H1 (cell line): ENCODE measurements around the gene RSAD1. TPM values are rescaled to one million over a fixed set of nuclear protein-coding genes. Genes with fewer than 3 reads are reported as not detected.

Experiments used
- CTCF ChIA-PET: fragments of 300-600 bp; sonication (Branson Sonifier 250); formaldehyde crosslinking; loops from one replicate; lab custom pipeline; 2021; ENCODE audit not compliant: partially characterized antibody; lab: Charles Lee
- POLR2A ChIA-PET: fragments of 300-600 bp; sonication (Branson Sonifier 250); formaldehyde crosslinking; loops from one replicate; lab custom pipeline; 2021; ENCODE audit warnings: inconsistent platforms; ENCODE audit not compliant: partially characterized antibody; lab: Charles Lee
- DNase-seq, 2 experiments: peaks; one replicate each; pipeline versions ENCODE4 v3.0.0 to v3.0.0-alpha.2; 2010 to 2022; ENCODE audit warnings: low spot score in 2 of 2, low read depth in 1 of 2, mixed read lengths in 1 of 2
- FAIRE-seq: peaks from 2 replicates; lab custom pipeline; 2011; peaks lifted over from hg19 to GRCh38; lab: Jason Lieb, UNC
- H2AFZ ChIP-seq: 2 replicates; pipeline ENCODE4 v1.8.1; 2012; ENCODE audit warnings: low read length, inconsistent platforms
- H2AK5ac ChIP-seq: 2 replicates; pipeline ENCODE4 v1.6.1; 2013; ENCODE audit warnings: low read depth, low read length
- H2BK120ac ChIP-seq: replicated peaks from 2 replicates; pipeline ENCODE3; 2013; ENCODE audit warnings: low read depth, low read length, inconsistent platforms
- H2BK12ac ChIP-seq: 2 replicates; pipeline ENCODE4 v1.6.1; 2013; ENCODE audit warnings: low read depth, low read length
- H2BK15ac ChIP-seq: 2 replicates; pipeline ENCODE4 v1.6.1; 2013; ENCODE audit warnings: low read length
- H2BK20ac ChIP-seq: 2 replicates; pipeline ENCODE4 v1.6.1; 2013; ENCODE audit warnings: low read length
- H2BK5ac ChIP-seq: 2 replicates; pipeline ENCODE4 v1.6.1; 2013; ENCODE audit warnings: low read depth, low read length
- H3K14ac ChIP-seq: 2 replicates; pipeline ENCODE4 v1.6.1; 2013; ENCODE audit warnings: inconsistent platforms; ENCODE audit not compliant: insufficient read length
- H3K18ac ChIP-seq: 2 replicates; pipeline ENCODE4 v1.6.1; 2013; ENCODE audit warnings: low read length; ENCODE audit errors: extremely low read depth
- H3K23ac ChIP-seq: 2 replicates; pipeline ENCODE4 v1.6.1; 2013; ENCODE audit warnings: inconsistent platforms; ENCODE audit not compliant: insufficient read length
- H3K23me2 ChIP-seq: 2 replicates; pipeline ENCODE4 v1.6.1; 2013; ENCODE audit warnings: low read depth, low read length
- H3K27ac ChIP-seq: 2 replicates; pipeline ENCODE4 v1.6.1; 2011; ENCODE audit warnings: low read depth, low read length, inconsistent platforms
- H3K27me3 ChIP-seq, 4 experiments: replicated peaks in 1 of 4; 1 replicate in 1 of 4; 2 replicates in 3 of 4; pipeline versions ENCODE4 v1.6.1 to v1.8.1; 2011 to 2013; ENCODE audit warnings: low read length in 3 of 4, mild to moderate bottlenecking in 3 of 4, inconsistent platforms in 2 of 4, mixed read lengths in 2 of 4, moderate library complexity in 1 of 4; ENCODE audit not compliant: control insufficient read depth in 3 of 4, insufficient read depth in 3 of 4; ENCODE audit errors: extremely low read depth in 1 of 4
- H3K36me3 ChIP-seq, 4 experiments: 2 replicates each; pipeline versions ENCODE4 v1.6.1 to v1.8.1; 2011 to 2013; ENCODE audit warnings: mild to moderate bottlenecking in 4 of 4, low read length in 3 of 4, moderate library complexity in 2 of 4, control low read depth in 1 of 4, inconsistent platforms in 1 of 4; ENCODE audit not compliant: insufficient read depth in 4 of 4, control insufficient read depth in 2 of 4
- H3K4ac ChIP-seq: replicated peaks from 2 replicates; pipeline ENCODE3; 2013; ENCODE audit warnings: low read length, low read depth, mixed read lengths, inconsistent platforms; ENCODE audit not compliant: insufficient read length
- H3K4me1 ChIP-seq, 4 experiments: replicated peaks in 1 of 4; 1 replicate in 1 of 4; 2 replicates in 3 of 4; pipeline versions ENCODE4 v1.6.1 to v1.8.1; 2011 to 2013; ENCODE audit warnings: low read length in 3 of 4, inconsistent platforms in 2 of 4, mixed read lengths in 1 of 4; ENCODE audit not compliant: insufficient read depth in 4 of 4, control insufficient read depth in 3 of 4
- H3K4me2 ChIP-seq, 2 experiments: 2 replicates each; pipeline versions ENCODE4 v1.6.1 to v1.8.1; 2011 to 2013; ENCODE audit warnings: low read depth in 2 of 2, low read length in 2 of 2, control low read depth in 1 of 2, inconsistent platforms in 1 of 2, mild to moderate bottlenecking in 1 of 2; ENCODE audit not compliant: insufficient read depth in 1 of 2
- H3K4me3 ChIP-seq, 4 experiments: fragments of 200-600, 300-600 bp in 1 of 4; sonication (generic), shearing (Covaris generic), sonication (Bioruptor Twin) in 1 of 4; 2 replicates each; pipeline versions ENCODE4 v1.5.1 to v1.8.1; 2011 to 2016; ENCODE audit warnings: low read length in 4 of 4, low read depth in 3 of 4, control low read depth in 2 of 4, inconsistent platforms in 2 of 4, mild to moderate bottlenecking in 2 of 4, mixed read lengths in 1 of 4, moderate library complexity in 1 of 4; ENCODE audit not compliant: insufficient read depth in 2 of 4; ENCODE audit errors: extremely low read depth in 1 of 4
- H3K56ac ChIP-seq: replicated peaks from 2 replicates; pipeline ENCODE3; 2013; ENCODE audit warnings: low read depth, mild to moderate bottlenecking, mixed read lengths, low read length, inconsistent platforms; ENCODE audit not compliant: insufficient read length
- H3K79me1 ChIP-seq: 2 replicates; pipeline ENCODE4 v1.6.1; 2013; ENCODE audit warnings: low read depth, low read length, control low read depth
- H3K79me2 ChIP-seq, 2 experiments: 2 replicates each; pipeline versions ENCODE4 v1.6.1 to v1.8.1; 2012 to 2013; ENCODE audit warnings: low read length in 2 of 2, mild to moderate bottlenecking in 2 of 2, inconsistent platforms in 1 of 2; ENCODE audit not compliant: insufficient read depth in 2 of 2, control insufficient read depth in 1 of 2
- H3K9ac ChIP-seq, 4 experiments: replicated peaks in 1 of 4; 1 replicate in 1 of 4; 2 replicates in 3 of 4; pipeline versions ENCODE4 v1.6.1 to v1.8.1; 2011 to 2013; ENCODE audit warnings: low read depth in 3 of 4, low read length in 3 of 4, control low read depth in 2 of 4, mild to moderate bottlenecking in 2 of 4, moderate library complexity in 2 of 4, inconsistent platforms in 1 of 4; ENCODE audit errors: extremely low read depth in 1 of 4
- H3K9me3 ChIP-seq, 2 experiments: 2 replicates each; pipeline versions ENCODE4 v1.6.1 to v1.8.1; 2012 to 2013; ENCODE audit warnings: mild to moderate bottlenecking in 2 of 2, moderate library complexity in 2 of 2, control low read depth in 1 of 2, inconsistent platforms in 1 of 2, low read depth in 1 of 2, low read length in 1 of 2, mixed read lengths in 1 of 2; ENCODE audit not compliant: insufficient read depth in 2 of 2
- H4K20me1 ChIP-seq, 2 experiments: replicated peaks in 1 of 2; 2 replicates each; pipeline versions ENCODE3 to v1.8.1; 2011 to 2013; ENCODE audit warnings: inconsistent platforms in 2 of 2, low read length in 2 of 2, mild to moderate bottlenecking in 1 of 2; ENCODE audit not compliant: insufficient read depth in 2 of 2, control insufficient read depth in 1 of 2
- H4K5ac ChIP-seq: 2 replicates; pipeline ENCODE4 v1.6.1; 2013; ENCODE audit warnings: low read length, low read depth, mixed read lengths, inconsistent platforms; ENCODE audit not compliant: insufficient read length
- H4K8ac ChIP-seq: 2 replicates; pipeline ENCODE4 v1.8.0; 2013; ENCODE audit warnings: mild to moderate bottlenecking, moderate library complexity, low read length, inconsistent platforms; ENCODE audit not compliant: insufficient read depth; ENCODE audit errors: extremely low read depth
- H4K91ac ChIP-seq: replicated peaks from 2 replicates; pipeline ENCODE3; 2013; ENCODE audit warnings: low read length, mixed read lengths, inconsistent platforms; ENCODE audit not compliant: insufficient read length
- BACH1 ChIP-seq: IDR thresholded peaks from 2 replicates; pipeline ENCODE4 v1.6.1; 2012; ENCODE audit warnings: low read length, improper control_type of control experiment
- CBX5 ChIP-seq: fragments of 300-800, 300-1000 bp; sonication (generic); IDR thresholded peaks from 2 replicates; pipeline ENCODE4 v1.7.1; 2016; ENCODE audit warnings: antibody characterized with exemption, low read length, low read depth
- PHF8 ChIP-seq: fragments of 200-600 bp; sonication (generic); conservative IDR thresholded peaks from 2 replicates; pipeline ENCODE4 v1.7.1; 2012; ENCODE audit warnings: low read depth, mild to moderate bottlenecking, inconsistent platforms, low read length, moderate library complexity
- ZNF274 ChIP-seq: IDR thresholded peaks from 2 replicates; pipeline ENCODE4 v1.7.0; 2012; ENCODE audit warnings: low read length, borderline replicate concordance; ENCODE audit errors: extremely low read depth
- WGBS, 2 experiments: shearing (Covaris generic) in 1 of 2; methylation state at CpG; one replicate each; pipeline versions ENCODE4 v1.1.6 to v1.1.7; 2013 to 2015; ENCODE audit warnings: low lambda C conversion rate in 2 of 2, mixed read lengths in 2 of 2, inconsistent platforms in 1 of 2, low coverage in 1 of 2, missing lambda C conversion rate in 1 of 2; ENCODE audit not compliant: insufficient replicate concordance in 2 of 2, insufficient coverage in 1 of 2, insufficient read length in 1 of 2; ENCODE audit errors: extremely low coverage in 1 of 2, missing lambda C conversion rate in 1 of 2; 5-methylcytosine and 5-hydroxymethylcytosine counted together
- polyA plus RNA-seq, 7 experiments: library from polyadenylated mRNA; depleted of rRNA in 3 of 7; stranded (reverse) in 5 of 7; unstranded in 2 of 7; fragments of >200 nt in 5 of 7; fragments of 200-250 nt in 2 of 7; gene quantifications; 1 replicate in 5 of 7; 2 replicates in 1 of 7; 4 replicates in 1 of 7; pipeline versions ENCODE4 v1.2.1 to v1.2.3, GENCODE V29; 2011 to 2013; ENCODE audit warnings: missing spikeins in 2 of 7, mixed read lengths in 2 of 7
- total RNA-seq: library from RNA; stranded (reverse); fragmentation: NEBNext Ultra II Directional; extraction: Animal tissue kit (Norgen Biotek cat#: 25700); gene quantifications from 2 replicates; pipeline ENCODE4 v1.2.1, GENCODE V29; 2021

Gene RSAD1
- total and polyA plus RNA-seq, 2 of the 8 experiments (the other 6 are each of a cell fraction or from before 2014, with no cell fraction given) = 17.9 to 33.5 TPM

DNA sequence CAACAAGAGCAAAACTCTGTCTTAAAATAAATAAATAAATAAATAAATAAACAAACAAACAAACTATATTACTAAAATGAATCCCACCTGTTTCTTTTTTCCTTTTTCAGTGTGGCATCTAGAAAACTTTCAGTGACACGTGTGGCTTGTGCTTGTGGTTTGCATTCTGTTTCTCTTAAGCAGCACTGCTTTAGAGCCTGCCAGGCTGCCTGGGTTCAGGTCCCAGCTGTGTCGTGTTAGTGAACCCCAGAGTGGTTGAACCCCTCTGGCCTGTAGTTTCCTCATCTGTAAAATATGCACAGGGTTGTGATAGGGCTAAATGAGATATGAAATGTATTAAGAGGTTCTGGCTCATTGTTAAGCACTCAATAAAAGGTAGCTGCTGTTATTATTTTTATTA, 41.8 kb downstream of the RSAD1 start:
- DNase-seq (no peak), FAIRE-seq (no peak)
- no peaks in the 10 kb centered on the region for H3K36me3 ChIP-seq
- H2AFZ ChIP-seq = no peak overlapping the region
- no peak overlapping the region for H3K4me2 ChIP-seq
- WGBS, 2 experiments = 85% methylated on average over 2 of the region's 2 CpGs; no CpG with 5 or more reads in 1 of the 2 experiments
- H3K14ac ChIP-seq = no peak overlapping the region
- no peaks in the 10 kb centered on the region for H3K79me1 ChIP-seq
- H3K4ac ChIP-seq = no peak overlapping the region
- no peak overlapping the region for H3K4me3 ChIP-seq
- H3K79me2 ChIP-seq = no peaks in the 10 kb centered on the region
- H3K23me2 ChIP-seq = no peaks in the 10 kb centered on the region; the same call in 1 of the 2 replicates
- H4K20me1 ChIP-seq = no peaks in the 10 kb centered on the region
- no peak overlapping the region for H2BK15ac ChIP-seq
- POLR2A ChIA-PET = interaction anchor here (0.5 to 2.4 kb wide), 2 partner anchors 12 to 359 kb away, joined by 3 to 13 read pairs; partner anchors contain the start of gene EPN3
- H4K8ac ChIP-seq = no peak overlapping the region
- H3K27me3 ChIP-seq = no peaks in the 10 kb centered on the region; a peak in 1 of 7 replicates
- no peak overlapping the region for H2BK12ac ChIP-seq
- H4K91ac ChIP-seq = no peak overlapping the region
- no peak overlapping the region for H3K27ac ChIP-seq
- H3K9ac ChIP-seq = no peak overlapping the region
- H3K23ac ChIP-seq = no peak overlapping the region
- no peak for TF ChIP-seq BACH1
- TF ChIP-seq PHF8 = no peak
- TF ChIP-seq ZNF274 = no peak
- no peak for TF ChIP-seq CBX5
- H2BK120ac ChIP-seq = no peak overlapping the region
- H3K18ac ChIP-seq = no peak overlapping the region
- H3K4me1 ChIP-seq = no peaks in the 10 kb centered on the region; a peak in 1 of 7 replicates
- H3K56ac ChIP-seq = no peak overlapping the region
- H4K5ac ChIP-seq = no peak overlapping the region
- CTCF ChIA-PET = interaction anchor here (0.7 to 2.7 kb wide), 13 partner anchors 10 to 174 kb away, joined by 3 to 9 read pairs (median 4); partner anchors contain the start of gene EPN3
- no peak overlapping the region for H2BK20ac ChIP-seq
- no peak overlapping the region for H2BK5ac ChIP-seq
- no peak overlapping the region for H2AK5ac ChIP-seq
- H3K9me3 ChIP-seq = no peaks in the 10 kb centered on the region
